ENCODE results near the gene ADNP. TPM values are rescaled to one million over a fixed set of nuclear protein-coding genes. Genes with fewer than 3 reads are reported as not detected.

Gene ADNP
- total and polyA plus RNA-seq, 2 of the 13 experiments (the other 11 are each of a cell fraction or from before 2014, with no cell fraction given), result 21.0 to 21.5 TPM

DNA sequence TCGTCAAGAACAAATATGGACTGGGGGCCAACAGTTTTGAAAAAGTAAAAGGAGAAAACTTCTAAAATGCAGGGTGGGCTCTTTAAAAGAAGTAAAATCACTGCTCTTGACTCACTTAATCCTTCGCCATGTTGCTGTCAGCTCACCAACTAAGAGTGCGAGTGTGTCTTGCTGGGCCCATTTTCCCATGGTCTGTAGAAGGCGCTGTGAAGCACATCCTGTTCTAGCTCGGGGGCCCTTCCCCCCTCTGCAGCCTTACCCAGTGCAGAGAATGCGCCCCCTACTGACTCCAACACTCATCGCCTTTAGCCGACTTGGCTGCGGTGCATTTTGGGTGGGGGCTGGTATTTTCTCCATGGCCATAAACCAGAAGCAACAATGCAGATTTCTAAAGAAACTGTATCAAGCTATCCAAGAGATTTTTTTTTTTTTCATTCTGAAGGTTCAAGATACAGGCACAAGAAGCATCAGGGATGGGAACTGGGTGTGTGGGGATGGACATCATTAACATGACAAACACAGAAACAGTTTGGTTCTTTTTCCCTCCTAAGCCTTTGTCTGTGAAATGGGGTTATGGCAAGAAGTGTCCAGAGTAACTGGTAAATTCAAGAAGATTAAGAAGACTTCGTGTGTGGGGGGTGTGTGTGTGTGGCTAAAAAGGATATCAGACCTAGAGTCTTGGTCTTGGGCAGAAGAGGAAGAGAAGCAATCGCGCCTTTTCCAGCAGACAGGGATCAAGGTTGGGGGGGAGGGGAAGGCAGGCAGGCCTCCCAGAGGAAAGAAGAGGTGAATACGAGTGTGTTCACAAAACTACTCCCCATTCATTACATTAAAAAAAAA, 1.7 kb downstream of the ADNP start (continued):
- TF ChIP-seq, protein P1, sequence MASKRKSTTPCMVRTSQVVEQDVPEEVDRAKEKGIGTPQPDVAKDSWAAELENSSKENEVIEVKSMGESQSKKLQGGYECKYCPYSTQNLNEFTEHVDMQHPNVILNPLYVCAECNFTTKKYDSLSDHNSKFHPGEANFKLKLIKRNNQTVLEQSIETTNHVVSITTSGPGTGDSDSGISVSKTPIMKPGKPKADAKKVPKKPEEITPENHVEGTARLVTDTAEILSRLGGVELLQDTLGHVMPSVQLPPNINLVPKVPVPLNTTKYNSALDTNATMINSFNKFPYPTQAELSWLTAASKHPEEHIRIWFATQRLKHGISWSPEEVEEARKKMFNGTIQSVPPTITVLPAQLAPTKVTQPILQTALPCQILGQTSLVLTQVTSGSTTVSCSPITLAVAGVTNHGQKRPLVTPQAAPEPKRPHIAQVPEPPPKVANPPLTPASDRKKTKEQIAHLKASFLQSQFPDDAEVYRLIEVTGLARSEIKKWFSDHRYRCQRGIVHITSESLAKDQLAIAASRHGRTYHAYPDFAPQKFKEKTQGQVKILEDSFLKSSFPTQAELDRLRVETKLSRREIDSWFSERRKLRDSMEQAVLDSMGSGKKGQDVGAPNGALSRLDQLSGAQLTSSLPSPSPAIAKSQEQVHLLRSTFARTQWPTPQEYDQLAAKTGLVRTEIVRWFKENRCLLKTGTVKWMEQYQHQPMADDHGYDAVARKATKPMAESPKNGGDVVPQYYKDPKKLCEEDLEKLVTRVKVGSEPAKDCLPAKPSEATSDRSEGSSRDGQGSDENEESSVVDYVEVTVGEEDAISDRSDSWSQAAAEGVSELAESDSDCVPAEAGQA (IDR thresholded peaks at IDR 0.05; ENCODE audit: low read depth), result peak; percentile 54; the same call in 1 of the 2 replicates
- TF ChIP-seq, protein P1 (CRISPR knock-in tag; IDR thresholded peaks at IDR 0.05; ENCODE audit: borderline replicate concordance), result no peak
- TF ChIP-seq SAFB2 (CRISPR knock-in tag; IDR thresholded peaks at IDR 0.05; ENCODE audit: borderline replicate concordance, low read depth) (no peak; the same call in 1 of the 2 replicates), RFX5 (IDR thresholded peaks at IDR 0.05; ENCODE audit: low read depth, low read length) (no peak), MEIS1 (CRISPR knock-in tag; IDR thresholded peaks at IDR 0.05; ENCODE audit: borderline replicate concordance) (peak; percentile 92), ZMYM4 (CRISPR knock-in tag; IDR thresholded peaks at IDR 0.05) (peak; percentile 100), SMARCE1 (IDR thresholded peaks at IDR 0.05; ENCODE audit: borderline replicate concordance) (no peak), GPN1 (CRISPR knock-in tag; IDR thresholded peaks at IDR 0.05; ENCODE audit: borderline replicate concordance) (no peak), ZBTB21 (CRISPR knock-in tag; IDR thresholded peaks at IDR 0.05) (no peak)
- TF ChIP-seq, protein P2, sequence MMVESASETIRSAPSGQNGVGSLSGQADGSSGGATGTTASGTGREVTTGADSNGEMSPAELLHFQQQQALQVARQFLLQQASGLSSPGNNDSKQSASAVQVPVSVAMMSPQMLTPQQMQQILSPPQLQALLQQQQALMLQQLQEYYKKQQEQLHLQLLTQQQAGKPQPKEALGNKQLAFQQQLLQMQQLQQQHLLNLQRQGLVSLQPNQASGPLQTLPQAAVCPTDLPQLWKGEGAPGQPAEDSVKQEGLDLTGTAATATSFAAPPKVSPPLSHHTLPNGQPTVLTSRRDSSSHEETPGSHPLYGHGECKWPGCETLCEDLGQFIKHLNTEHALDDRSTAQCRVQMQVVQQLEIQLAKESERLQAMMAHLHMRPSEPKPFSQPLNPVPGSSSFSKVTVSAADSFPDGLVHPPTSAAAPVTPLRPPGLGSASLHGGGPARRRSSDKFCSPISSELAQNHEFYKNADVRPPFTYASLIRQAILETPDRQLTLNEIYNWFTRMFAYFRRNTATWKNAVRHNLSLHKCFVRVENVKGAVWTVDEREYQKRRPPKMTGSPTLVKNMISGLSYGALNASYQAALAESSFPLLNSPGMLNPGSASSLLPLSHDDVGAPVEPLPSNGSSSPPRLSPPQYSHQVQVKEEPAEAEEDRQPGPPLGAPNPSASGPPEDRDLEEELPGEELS (CRISPR knock-in tag; IDR thresholded peaks at IDR 0.05), result peak; percentile 76
- TF ChIP-seq, protein P3, sequence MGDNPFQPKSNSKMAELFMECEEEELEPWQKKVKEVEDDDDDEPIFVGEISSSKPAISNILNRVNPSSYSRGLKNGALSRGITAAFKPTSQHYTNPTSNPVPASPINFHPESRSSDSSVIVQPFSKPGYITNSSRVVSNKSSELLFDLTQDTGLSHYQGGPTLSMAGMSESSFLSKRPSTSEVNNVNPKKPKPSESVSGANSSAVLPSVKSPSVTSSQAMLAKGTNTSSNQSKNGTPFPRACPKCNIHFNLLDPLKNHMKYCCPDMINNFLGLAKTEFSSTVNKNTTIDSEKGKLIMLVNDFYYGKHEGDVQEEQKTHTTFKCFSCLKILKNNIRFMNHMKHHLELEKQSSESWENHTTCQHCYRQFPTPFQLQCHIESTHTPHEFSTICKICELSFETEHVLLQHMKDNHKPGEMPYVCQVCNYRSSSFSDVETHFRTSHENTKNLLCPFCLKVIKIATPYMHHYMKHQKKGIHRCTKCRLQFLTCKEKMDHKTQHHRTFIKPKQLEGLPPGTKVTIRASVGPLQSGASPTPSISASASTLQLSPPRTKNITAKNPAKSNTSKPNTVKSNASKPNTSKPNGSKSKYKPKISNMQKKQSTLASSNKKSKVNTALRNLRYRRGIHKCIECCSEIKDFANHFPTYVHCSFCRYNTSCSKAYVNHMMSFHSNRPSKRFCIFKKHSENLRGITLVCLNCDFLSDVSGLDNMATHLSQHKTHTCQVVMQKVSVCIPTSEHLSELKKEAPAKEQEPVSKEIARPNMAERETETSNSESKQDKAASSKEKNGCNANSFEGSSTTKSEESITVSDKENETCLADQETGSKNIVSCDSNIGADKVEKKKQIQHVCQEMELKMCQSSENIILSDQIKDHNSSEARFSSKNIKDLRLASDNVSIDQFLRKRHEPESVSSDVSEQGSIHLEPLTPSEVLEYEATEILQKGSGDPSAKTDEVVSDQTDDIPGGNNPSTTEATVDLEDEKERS (CRISPR knock-in tag; IDR thresholded peaks at IDR 0.05), result peak; percentile 97
- TF ChIP-seq, protein P4, sequence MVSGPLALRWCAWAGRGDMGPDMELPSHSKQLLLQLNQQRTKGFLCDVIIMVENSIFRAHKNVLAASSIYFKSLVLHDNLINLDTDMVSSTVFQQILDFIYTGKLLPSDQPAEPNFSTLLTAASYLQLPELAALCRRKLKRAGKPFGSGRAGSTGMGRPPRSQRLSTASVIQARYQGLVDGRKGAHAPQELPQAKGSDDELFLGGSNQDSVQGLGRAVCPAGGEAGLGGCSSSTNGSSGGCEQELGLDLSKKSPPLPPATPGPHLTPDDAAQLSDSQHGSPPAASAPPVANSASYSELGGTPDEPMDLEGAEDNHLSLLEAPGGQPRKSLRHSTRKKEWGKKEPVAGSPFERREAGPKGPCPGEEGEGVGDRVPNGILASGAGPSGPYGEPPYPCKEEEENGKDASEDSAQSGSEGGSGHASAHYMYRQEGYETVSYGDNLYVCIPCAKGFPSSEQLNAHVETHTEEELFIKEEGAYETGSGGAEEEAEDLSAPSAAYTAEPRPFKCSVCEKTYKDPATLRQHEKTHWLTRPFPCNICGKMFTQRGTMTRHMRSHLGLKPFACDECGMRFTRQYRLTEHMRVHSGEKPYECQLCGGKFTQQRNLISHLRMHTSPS (CRISPR knock-in tag; IDR thresholded peaks at IDR 0.05; ENCODE audit: low read depth), result peak; percentile 55; the same call in 1 of the 2 replicates
- TF ChIP-seq, protein P5, sequence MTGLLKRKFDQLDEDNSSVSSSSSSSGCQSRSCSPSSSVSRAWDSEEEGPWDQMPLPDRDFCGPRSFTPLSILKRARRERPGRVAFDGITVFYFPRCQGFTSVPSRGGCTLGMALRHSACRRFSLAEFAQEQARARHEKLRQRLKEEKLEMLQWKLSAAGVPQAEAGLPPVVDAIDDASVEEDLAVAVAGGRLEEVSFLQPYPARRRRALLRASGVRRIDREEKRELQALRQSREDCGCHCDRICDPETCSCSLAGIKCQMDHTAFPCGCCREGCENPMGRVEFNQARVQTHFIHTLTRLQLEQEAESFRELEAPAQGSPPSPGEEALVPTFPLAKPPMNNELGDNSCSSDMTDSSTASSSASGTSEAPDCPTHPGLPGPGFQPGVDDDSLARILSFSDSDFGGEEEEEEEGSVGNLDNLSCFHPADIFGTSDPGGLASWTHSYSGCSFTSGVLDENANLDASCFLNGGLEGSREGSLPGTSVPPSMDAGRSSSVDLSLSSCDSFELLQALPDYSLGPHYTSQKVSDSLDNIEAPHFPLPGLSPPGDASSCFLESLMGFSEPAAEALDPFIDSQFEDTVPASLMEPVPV (CRISPR knock-in tag; IDR thresholded peaks at IDR 0.05), result 0 out of 2 replicates have a peak, but pooled peaks have one; percentile 68

Measured in HepG2 (cell line).